GM15510 (cell line): ENCODE measurements around the gene PRKCI.

Source experiments
- POLR2A ChIP-seq: IDR thresholded peaks from 3 replicates; pipeline ENCODE4 v1.6.1; 2011; ENCODE audit warnings: borderline replicate concordance; ENCODE audit not compliant: insufficient read length; ENCODE audit errors: extremely low read depth

Gene PRKCI

DNA sequence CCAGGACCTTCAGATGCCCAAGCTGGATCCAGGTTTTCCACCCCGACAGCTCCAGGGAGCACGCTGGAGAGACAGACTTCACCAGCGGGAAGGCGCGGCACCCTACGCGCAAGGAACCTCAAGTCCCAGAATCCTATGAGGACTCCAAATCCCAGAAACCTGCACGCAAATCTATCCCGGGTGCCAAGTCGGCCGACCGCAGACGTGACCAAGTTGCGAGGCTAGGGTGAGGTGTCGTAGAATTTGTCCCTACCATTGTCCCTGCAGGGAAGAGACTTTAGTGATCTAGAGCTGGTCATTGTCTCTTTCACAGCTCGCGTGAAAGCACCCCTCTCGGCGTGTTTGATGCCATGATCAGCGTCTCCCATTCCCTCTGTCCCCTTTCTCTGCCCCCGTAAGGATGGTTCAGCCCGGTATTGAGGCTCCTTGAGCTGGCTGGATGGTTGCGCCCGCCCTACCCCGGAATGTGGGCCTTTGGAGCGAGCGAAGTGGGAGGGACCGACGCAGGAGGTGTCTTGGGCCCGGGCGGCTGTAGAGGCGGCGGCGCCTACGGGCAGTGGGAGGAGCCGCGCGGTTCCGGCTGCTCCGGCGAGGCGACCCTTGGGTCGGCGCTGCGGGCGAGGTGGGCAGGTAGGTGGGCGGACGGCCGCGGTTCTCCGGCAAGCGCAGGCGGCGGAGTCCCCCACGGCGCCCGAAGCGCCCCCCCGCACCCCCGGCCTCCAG lies at the start of gene PRKCI:
PRKCI (plus strand) TSS at position 501 of the 723 bp plus-strand sequence. CDS start 246 bp downstream, outside the sequence.
- TF ChIP-seq POLR2A: peak; percentile 61

DNA sequence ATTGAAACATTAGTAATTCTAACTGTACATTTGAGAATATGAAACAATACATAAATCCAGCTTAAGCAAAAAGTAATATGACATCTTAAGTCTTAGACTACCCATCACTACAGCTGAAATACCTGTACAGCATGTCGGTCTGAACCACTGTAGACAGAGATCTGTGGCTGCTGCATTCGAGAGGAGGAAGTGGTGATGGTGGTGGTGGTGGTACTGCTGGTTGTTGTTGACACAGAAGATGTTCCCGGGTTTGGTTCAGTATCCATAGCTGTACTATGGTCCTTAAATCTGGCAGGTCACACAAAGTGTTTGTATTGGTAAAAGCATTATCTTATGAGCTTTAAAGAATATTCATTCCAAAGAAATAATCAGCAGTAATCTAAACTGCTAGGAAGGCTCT lies 43.6 kb upstream of the PRKCI start:
- TF ChIP-seq POLR2A: no peak

DNA sequence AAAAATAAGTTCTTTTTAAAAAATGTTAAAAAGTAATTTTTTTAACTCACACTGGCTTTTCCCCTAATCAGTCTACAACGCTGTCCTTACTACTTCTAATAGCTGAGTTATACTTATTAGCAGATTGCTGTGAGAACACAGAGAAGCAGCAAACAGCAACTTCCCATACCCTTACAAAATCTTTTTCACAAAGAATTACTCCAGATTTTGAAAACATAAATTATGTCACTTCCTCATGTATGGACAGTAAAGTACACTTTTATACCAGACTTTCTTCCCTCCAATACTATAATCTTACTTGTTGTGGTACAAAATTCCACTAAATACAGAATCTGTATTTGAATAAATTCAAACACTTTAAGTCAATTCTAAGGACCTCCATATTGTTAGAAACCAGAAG lies 42.8 kb upstream of the PRKCI start:
- no peak for TF ChIP-seq POLR2A

DNA sequence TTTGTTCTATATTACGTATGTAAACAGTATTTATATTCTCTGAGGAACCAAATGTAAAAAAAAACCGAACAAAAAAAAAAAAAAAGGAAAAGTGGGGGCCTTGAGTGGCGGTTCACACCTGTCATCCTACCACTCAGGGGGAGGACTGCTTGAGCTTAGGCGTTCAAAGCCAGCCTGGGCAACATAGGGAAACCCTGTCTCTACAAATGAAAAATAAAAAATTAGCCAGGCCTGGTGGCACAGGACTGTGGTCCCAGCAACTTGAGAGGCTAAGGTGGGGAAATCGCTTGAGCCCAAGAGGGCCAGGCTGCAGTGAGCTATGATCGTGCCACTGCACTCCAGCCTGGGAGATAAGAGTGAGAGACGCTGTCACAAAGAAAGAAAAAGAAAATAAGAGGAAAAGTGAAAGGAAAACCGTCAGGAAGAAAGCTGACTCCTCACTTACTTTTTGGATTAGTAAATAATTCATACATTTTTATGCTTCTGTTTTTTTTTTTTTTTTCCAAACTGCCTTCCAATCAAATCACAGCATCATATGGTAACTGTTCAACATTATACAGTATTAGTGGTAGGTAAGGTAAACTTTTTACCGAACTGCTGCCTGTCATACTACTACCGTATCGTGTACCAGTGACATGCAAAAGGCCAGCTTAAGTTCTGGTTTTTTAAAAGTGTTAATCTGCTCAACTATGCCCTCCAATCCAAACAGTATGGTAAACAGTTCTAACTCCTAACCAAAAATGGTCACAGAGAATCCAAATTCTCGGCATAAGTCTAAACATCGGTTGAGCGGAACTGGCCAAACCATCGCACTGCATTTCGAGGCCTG lies 41.9 kb upstream of the PRKCI start:
- no peak for TF ChIP-seq POLR2A

- peak; percentile 86 for TF ChIP-seq POLR2A
These were observed 41.0 kb upstream of the PRKCI start, which contains the start of gene PHC3 for GRCh38 chr3:170180908-170181885. Gene PHC3, minus strand, starts transcription at chr3:170181733. Its CDS starts 18 bp downstream, at chr3:170181715.

DNA sequence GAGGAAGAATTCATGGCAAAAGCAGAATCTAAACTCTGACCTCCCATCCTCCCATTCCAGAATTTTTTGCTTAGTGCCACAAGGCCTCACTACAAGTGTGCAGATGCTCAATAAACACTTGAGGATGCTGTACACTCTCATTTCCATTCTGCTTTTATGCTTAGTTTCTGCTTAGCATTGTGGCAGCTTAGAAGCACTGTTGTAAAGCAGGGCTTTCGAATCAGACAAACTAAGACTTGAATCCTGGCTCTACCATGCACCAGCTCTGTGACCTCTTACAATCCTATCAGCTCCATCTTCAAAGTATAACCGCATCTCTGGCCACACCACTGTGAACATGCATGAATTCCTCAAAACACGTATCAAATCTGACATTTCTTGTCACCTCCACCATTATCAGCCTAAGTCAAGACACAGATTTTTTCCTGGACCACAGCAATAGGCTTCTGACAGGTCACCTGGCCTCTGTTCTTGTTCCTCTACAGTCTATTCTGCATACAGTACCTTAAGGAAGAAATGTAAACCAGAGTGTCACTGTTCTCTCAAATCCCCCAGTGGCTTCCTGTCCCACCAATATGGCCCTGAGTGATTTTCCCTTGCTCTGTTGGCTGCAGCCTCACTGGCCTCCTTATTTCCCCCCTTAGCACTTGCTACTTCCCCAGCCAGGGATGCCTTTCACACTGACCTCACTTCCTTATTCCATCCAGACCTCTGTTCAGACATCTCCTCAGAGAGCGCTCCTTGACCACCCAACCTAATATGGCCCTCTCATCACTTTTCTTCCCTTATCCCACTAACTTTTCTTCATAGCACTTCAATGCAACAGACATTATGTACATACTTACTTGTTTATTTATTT lies 32.6 kb upstream of the PRKCI start:
- no peak for TF ChIP-seq POLR2A

DNA sequence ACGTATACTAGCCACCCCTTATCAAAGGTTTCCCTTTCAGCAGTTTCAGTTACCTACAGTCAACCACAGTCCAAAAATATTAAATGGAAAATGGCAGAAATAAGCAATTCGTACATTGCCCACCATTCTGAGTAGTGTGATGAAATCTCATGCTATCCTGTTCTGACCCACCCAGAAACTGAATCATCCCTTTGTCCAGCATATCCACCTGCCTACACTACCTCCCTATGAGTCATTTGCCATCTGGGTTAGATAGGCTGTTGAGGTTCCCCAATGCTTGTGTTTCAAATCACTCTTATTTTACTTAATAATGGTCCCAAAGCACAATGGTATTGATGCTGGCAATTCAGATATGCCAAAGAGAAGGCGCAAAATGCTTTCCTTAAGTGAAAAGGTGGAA lies 25.4 kb upstream of the PRKCI start:
- TF ChIP-seq POLR2A: no peak

GRCh38 chr3:170200987-170201386 lies 21.2 kb upstream of the PRKCI start:
- TF ChIP-seq POLR2A: no peak

- no peak for TF ChIP-seq POLR2A
These were observed 20.7 kb upstream of the PRKCI start for GRCh38 chr3:170201527-170201926.

DNA sequence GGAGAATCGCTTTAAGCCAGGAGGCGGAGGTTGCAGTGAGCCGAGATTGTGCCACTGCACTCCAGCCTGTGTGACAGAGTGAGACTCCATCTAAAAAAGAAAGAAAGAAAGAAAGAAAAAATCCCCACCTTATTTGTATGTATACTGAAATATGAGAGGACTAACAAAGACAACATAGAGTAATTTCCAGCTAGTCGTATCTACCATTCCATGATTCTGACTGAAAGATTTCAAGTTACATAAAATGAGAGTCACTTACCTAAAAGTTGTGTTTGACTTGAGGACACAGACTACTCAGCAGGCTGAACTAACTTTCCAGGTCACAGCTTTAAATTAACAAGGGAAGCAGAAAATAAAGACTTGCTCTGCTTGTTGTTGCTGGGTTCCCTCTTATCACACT lies 18.8 kb upstream of the PRKCI start:
- no peak for TF ChIP-seq POLR2A

GRCh38 chr3:170204023-170204472 lies 18.2 kb upstream of the PRKCI start:
- TF ChIP-seq POLR2A: no peak

GRCh38 chr3:170204509-170204908 lies 17.7 kb upstream of the PRKCI start:
- TF ChIP-seq POLR2A: no peak

- TF ChIP-seq POLR2A: no peak
These were observed 16.9 kb upstream of the PRKCI start for GRCh38 chr3:170205302-170205701.

DNA sequence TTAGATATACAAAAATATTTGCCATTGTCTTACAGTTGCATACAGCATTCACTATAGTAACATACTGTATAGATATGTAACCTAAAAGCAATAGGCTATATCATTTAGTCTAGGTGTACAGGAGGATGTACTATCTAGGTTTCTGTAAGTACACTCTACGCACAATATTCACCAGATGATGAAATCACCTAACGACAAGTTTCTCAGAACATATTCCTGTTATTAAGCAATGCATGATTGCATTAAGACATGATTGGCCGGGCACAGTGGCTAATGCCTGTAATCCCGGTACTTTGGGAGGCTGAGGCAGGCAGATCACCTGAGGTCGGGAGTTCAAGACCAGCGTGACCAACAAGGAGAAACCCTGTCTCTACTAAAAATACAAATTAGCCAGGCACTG lies 14.5 kb upstream of the PRKCI start:
- TF ChIP-seq POLR2A: no peak

DNA sequence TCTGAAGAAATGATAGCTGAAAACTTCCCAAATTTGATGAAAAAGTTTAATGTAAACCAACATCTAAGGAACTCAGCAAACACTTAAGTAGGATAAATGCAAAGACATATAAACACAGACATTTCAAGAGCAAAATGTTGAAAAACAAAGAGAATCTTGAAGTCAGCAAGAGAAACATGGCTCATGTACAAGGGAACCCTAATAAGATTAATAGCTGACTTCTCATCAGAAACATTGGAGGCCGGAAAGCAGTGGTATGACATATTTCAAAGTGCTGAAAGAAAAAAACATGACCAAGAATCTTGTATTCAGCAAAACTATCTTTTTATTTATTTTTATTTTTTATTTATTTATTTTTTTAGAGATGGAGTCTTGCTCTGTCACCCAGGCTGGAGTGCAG lies 10.6 kb upstream of the PRKCI start:
- no peak for TF ChIP-seq POLR2A

DNA sequence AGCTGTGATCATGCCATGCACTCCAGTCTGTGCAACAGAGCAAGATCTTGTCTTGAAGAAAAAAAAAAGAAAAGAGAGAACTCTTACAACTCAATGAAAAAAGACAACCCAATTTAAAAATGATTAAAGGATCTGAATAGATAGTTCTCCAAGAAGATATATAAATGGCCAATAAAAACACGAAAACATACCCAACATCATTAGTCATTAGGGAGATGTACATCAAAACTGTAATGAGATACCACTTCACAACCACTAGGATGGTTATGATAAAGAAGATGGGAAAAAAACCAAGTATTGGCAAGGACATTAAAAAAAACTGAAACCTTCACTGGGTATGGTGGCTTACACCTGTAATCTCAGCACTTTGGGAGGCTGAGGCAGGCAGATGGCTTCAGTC lies 2.4 kb upstream of the PRKCI start:
- TF ChIP-seq POLR2A: no peak
